Duodenal mucosa (tissue), 2 donors: ENCODE results near the gene TPPP.

Experiments used
- H3K27ac ChIP-seq: one replicate; pipeline ENCODE4 v1.7.0; 2013; ENCODE audit warnings: low read depth, low read length
- H3K27me3 ChIP-seq, 2 donors: one replicate each; pipeline ENCODE4 v1.7.0; 2013; ENCODE audit warnings: low read length in 2 of 2, control low read depth in 1 of 2; ENCODE audit not compliant: insufficient read depth in 2 of 2, control insufficient read depth in 1 of 2
- H3K36me3 ChIP-seq, 2 donors: one replicate each; pipeline ENCODE4 v1.7.0; 2013; ENCODE audit warnings: low read length in 2 of 2, control low read depth in 1 of 2; ENCODE audit not compliant: insufficient read depth in 2 of 2, control insufficient read depth in 1 of 2
- H3K4me1 ChIP-seq, 2 donors: one replicate each; pipeline ENCODE4 v1.7.0; 2013; ENCODE audit warnings: low read length in 2 of 2, control low read depth in 1 of 2; ENCODE audit not compliant: insufficient read depth in 2 of 2, control insufficient read depth in 1 of 2
- H3K4me3 ChIP-seq, 2 donors: one replicate each; pipeline ENCODE4 v1.7.0; 2013; ENCODE audit warnings: low read length in 2 of 2, low read depth in 1 of 2
- H3K9ac ChIP-seq, 2 donors: one replicate each; pipeline ENCODE4 v1.7.0; 2013; ENCODE audit warnings: low read length in 2 of 2, low read depth in 1 of 2
- H3K9me3 ChIP-seq, 2 donors: one replicate each; pipeline ENCODE4 v1.7.0; 2013; ENCODE audit warnings: low read length in 2 of 2, control low read depth in 1 of 2; ENCODE audit not compliant: control insufficient read depth in 1 of 2

Gene TPPP

DNA sequence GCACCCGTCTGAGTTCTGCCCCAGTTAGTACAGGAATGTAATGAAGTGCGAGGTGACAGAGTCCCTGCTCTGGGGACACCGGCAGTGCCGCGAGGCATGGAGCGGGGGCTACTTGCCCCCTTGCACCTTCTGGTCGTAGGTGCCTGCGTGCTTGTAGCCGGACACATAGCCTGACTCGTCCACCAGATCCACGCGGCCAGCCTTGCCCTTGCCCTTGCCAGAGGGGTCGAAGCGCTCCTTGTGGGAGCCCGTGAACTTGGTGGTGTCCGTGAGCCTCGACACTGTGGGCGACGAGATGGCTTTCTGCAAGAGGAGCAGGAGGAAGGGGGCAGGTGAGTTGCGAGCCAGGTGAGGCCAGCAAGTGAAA is 28.2 kb downstream of the TPPP start:
- Histone ChIP-seq H3K27me3 (no peaks in the 10 kb centered on the region), H3K36me3 (peaks cover 6 to 47% of the 10 kb centered on the region in 2 donors)

DNA sequence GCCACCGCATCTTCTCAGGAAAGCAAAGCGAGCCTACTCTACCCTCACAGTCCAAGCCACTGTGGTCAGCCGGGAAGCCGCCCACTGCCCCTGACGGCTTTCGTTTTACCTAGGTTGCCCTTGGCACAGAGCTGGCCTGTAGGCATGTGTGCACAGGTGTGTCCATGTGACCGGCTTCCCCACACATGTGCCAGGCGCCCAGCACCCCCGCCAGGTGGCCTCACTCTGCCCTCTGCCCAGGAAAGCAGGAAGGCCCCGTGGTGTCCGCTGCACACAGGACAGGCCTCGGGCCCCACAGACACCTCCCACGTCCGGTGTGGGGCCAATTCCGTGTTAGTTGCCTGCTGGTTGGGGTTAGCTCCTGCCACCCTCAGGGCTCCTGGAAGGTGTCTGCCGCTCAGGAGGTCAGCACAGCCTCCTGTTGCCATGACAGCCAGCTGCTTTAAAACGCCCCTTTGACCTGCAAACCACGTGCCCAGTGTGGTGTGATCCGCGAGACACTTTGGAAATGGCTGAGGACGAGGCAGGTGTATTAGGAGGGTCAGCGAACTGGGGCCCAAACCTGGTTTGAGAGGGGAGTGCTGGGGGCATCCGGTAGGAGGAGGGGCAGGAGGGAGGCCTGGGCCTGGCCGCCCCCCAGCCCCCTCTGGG is 28.7 kb downstream of the TPPP start:
- Histone ChIP-seq H3K4me3 (no peak overlapping the region), H3K9me3 (no peaks in the 10 kb centered on the region), H3K27me3 (no peaks in the 10 kb centered on the region), H3K9ac (no peak overlapping the region), H3K27ac (no peak overlapping the region), H3K4me1 (peaks cover 6 to 8% of the 10 kb centered on the region in 2 donors), H3K36me3 (peaks cover 9 to 52% of the 10 kb centered on the region in 2 donors)

More for the DNA sequence above, 28.2 kb downstream of the TPPP start:
- H3K4me3 ChIP-seq: no peak overlapping the region
- no peaks in the 10 kb centered on the region for H3K9me3 ChIP-seq
- H3K9ac ChIP-seq: no peak overlapping the region
- peaks cover 6 to 9% of the 10 kb centered on the region in 2 donors for H3K4me1 ChIP-seq
- no peak overlapping the region for H3K27ac ChIP-seq

DNA sequence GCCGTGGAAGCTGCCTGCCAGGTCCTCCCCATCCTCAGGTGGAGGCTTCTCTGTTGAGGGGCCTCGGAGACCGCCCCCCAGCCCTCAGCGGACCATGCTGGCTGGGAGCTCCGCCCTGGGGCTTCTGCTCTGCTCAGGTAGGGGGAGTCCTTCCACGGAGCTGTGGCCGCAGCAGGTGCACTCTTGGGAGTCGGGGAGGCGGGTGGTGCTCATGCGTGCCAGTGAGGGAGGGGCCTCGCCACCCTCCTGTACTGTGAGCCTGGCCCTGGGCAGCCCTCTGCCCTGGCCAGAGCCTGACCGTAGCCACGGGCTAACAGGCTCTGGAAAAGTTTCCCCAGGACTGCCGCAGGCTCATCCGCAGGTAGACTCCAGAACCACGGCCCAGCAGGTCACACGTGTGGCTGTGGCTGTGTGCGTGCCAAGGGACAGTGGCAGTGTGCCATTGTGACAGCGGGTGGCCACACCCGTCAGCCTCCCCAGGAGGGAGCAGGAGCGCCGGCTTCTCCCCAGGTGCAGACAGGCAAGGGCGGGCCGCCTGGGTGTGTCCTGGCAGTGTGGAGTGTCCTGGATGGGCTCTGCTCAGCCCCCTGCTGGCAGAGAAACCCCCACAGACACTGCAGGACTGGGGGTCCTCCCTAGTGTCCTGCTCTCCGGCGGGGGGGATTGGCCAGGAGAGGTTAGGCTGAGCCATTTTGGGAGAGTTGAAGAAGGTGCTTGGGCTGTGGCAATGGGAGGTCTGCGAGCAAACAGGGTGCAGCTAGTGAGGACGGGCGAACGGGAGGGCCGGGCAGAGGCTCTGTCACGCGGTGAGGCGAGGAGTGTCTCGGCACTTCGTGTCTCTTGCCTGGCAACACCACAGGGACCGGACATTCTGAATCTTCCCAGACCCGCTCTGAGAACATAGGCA is 29.5 kb downstream of the TPPP start:
- Histone ChIP-seq H3K4me1 (peaks cover 4 to 6% of the 10 kb centered on the region in 2 donors), H3K36me3 (peaks cover 7 to 56% of the 10 kb centered on the region in 2 donors), H3K27ac (no peak overlapping the region), H3K4me3 (no peak overlapping the region), H3K27me3 (no peaks in the 10 kb centered on the region), H3K9ac (no peak overlapping the region), H3K9me3 (no peaks in the 10 kb centered on the region)

DNA sequence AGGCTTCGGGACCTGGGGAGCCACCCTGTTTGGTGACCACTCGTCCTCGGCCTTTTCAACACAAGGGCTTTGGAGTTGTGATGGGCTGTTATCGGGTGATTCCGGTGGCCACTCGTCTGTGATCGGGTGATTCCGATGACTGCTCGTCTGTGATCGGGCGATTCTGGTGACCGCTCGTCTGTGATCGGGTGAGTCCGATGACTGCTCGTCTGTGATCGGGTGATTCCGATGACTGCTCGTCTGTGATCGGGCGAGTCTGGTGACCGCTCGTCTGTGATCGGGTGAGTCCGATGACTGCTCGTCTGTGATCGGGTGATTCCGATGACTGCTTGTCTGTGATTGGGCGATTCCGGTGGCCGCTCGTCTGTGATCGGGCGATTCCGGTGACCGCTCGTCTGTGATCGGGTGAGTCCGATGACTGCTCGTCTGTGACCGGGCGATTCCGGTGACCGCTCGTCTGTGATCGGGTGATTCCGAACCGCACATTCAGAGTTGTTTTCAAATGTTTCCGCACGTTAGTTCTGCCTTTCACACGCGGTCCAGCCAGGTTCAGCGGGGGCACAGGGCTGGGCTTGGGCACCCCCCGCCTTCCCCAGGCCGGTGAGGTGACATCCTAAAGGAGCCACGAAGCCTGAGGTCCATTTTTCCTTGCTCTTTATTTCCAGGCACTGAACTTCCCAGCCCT is 30.3 kb downstream of the TPPP start:
- Histone ChIP-seq H3K9ac (no peak overlapping the region), H3K4me1 (peaks cover 4 to 6% of the 10 kb centered on the region in 2 donors), H3K27me3 (no peaks in the 10 kb centered on the region), H3K4me3 (no peak overlapping the region), H3K27ac (no peak overlapping the region), H3K36me3 (peaks cover 6 to 60% of the 10 kb centered on the region in 2 donors), H3K9me3 (no peaks in the 10 kb centered on the region)

DNA sequence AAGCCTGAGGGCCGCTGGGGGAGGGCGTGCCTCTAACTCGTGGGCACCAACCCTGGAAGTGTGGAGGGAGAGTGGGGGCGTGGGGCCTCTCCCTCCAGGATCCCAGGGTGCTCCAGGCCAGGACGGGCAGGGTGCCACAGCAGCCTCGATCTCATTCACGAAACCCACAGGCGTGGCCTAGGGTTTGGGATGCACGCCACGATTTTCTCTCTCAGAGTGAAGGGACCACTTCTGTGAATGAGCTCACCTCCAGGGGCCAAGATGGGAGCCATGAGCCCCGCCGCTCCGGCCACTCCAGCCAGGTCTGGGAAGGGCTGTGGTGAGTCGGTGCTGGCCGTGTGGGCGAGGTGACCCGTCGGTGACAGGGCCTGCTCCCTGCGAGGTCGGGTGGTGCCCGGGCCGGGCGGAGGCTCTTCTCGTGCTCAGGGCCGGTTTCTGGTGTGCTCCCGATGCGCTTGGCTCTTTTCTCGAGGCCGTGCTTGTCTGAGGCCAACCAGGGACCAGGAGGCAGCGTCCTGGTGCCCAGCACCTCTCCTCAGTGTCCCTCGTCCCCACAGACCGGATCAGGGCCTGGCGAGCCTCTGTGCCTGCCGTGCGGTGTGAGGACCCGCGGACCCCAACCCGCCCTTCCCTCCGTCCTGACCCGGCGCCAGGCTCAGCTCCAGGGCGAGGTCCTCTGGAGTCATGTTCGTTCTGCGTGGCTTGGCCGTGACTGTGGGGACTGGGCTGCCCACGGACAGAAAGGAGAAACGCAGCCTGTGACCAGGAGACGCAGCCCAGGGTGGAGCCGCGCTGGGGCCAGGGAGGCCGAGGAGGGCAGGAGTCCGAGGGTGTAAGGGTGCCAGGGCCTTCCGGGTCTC is 31.0 kb downstream of the TPPP start:
- Histone ChIP-seq H3K4me3 (no peak overlapping the region), H3K9me3 (no peaks in the 10 kb centered on the region), H3K36me3 (peaks cover 6 to 67% of the 10 kb centered on the region in 2 donors), H3K27me3 (no peaks in the 10 kb centered on the region), H3K4me1 (peaks cover 4 to 6% of the 10 kb centered on the region in 2 donors), H3K27ac (no peak overlapping the region), H3K9ac (no peak overlapping the region)

DNA sequence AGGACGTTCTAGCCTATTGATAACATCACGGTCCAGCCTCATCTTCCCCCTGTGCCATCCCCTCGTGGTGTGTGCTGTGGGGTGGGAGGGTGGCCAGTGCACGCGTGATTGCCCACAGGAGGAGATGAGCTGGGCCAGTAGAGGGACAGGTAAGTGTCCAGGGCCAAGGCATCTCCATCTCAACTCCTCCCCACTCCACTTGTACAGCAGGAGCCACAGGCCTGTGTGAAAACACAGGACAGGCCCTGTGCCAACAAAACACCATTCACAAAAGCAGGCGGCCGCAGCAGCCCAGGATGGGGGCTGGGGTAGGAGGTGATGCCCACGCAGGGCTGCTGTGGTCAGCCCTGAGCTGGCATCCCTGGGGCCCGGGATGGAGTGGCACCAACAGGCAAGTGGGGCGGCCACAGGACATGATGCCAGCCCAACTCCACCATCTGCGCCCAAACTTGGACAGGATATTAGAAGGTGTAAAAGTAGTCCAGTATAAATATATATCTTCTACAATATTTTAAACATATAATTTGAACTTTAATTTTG is 32.6 kb downstream of the TPPP start:
- Histone ChIP-seq H3K9ac (no peak overlapping the region), H3K27ac (no peak overlapping the region), H3K4me1 (peaks cover 4 to 6% of the 10 kb centered on the region in 2 donors), H3K27me3 (no peaks in the 10 kb centered on the region), H3K9me3 (no peaks in the 10 kb centered on the region), H3K36me3 (peaks cover 6 to 66% of the 10 kb centered on the region in 2 donors), H3K4me3 (no peak overlapping the region)

DNA sequence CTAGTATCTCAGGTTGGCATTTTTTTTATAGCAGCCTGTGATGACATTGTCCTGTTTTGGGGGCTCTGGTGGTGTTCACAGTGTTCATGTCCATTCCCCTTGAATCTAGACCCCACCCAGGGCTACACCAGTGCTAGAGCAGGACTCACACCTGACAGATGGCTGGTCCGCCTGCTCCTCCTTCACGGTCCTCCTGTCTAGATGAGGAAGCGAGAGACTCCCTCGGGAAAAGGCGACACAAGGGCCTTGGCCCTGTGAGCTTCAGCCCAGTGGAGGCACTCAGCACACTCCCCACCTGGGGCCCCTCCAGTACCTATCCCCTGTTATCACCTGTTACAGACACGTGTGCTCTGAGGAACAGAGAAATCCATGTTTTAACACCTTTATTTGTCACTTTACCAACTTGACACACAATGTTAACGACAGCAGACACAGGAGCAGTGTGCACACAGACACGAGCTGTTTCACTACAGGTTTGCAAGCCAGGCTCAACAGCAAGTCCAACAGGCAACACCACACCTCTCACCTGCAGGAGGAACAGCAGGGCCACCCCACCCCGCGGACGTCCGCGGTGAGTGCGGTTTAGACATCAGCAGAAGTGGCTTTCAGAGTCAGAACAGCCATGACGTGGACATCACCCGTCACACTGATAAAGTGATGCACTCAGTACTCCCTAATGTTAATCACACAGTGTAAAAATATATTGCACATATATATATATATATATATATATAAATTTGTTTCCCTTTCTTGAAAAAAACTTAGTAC is 33.5 kb downstream of the TPPP start:
- Histone ChIP-seq H3K9me3 (no peaks in the 10 kb centered on the region), H3K27ac (no peak overlapping the region), H3K27me3 (no peaks in the 10 kb centered on the region), H3K4me3 (no peak overlapping the region), H3K36me3 (peaks cover 6 to 62% of the 10 kb centered on the region in 2 donors), H3K4me1 (peaks cover 4 to 6% of the 10 kb centered on the region in 2 donors), H3K9ac (no peak overlapping the region)

DNA sequence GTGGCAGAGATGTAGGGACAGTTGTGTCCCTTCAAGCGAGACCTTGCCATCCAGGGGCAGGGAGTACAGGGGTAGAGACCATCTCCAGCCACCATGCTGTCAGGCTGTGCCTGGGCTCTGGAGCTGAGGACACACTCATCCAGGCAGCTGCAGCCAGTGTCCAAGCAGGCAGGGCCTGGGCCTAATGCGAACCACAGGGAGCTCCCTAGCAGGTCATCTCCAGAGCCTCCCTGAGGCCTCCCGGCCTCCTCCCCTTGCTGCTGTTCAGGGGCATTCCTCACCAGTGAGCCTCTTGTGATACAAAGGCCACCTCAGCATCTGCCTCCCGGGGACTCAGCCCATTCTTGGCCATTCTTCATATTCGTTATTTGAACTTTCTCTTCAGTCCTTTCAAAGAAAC is 35.0 kb downstream of the TPPP start:
- Histone ChIP-seq H3K9me3 (no peaks in the 10 kb centered on the region), H3K36me3 (peaks cover 6 to 55% of the 10 kb centered on the region in 2 donors)

DNA sequence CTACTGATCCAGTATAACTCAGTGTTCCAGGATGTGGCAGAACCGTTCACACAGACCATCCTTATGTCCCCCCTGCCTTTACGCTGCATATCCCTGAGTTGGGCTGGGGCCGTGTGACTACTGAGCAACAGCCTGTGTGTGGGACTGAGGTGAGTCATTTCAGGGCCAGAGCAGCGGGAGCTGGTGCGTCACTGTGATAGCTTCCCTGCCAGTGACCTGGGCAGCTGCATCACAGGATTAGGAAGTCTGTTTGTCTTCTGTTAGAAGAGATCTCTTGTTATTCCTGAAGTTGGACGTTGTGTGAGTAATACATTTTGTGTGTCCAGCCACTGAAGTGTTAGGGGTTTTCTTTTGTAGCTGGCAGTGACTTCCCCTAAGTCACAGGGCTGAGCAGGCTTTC is 35.6 kb downstream of the TPPP start:
- H3K36me3 ChIP-seq: peaks cover 6 to 57% of the 10 kb centered on the region in 2 donors
- no peaks in the 10 kb centered on the region for H3K9me3 ChIP-seq
- H3K9ac ChIP-seq: no peak overlapping the region

More for the DNA sequence above, 35.0 kb downstream of the TPPP start:
- Histone ChIP-seq H3K9ac (no peak overlapping the region), H3K27ac (no peak overlapping the region), H3K27me3 (no peaks in the 10 kb centered on the region), H3K4me1 (no peaks in the 10 kb centered on the region), H3K4me3 (no peak overlapping the region)

More for the DNA sequence above, 35.6 kb downstream of the TPPP start:
- H3K27me3 ChIP-seq: no peaks in the 10 kb centered on the region
- H3K4me1 ChIP-seq: no peaks in the 10 kb centered on the region
- H3K27ac ChIP-seq: no peak overlapping the region
- no peak overlapping the region for H3K4me3 ChIP-seq
